Medulla oblongata (tissue), 1 donor: ENCODE data around the gene FNDC10.
"Not testable (repeated sequence)": the region's sequence is repeated elsewhere in the genome, so short reads cannot be mapped to it uniquely, and the experiment has no call there.

Source experiments
- DNase-seq: peaks from one replicate; pipeline ENCODE4 v3.0.0-alpha.2; 2015; ENCODE audit errors: extremely low spot score

Gene FNDC10

GRCh38 chr1:1567152-1567875, 32.6 kb downstream of the FNDC10 start:
- no peak for DNase-seq

- DNase-seq = no peak
Measured at GRCh38 chr1:1565340-1565739, 34.6 kb downstream of the FNDC10 start.

GRCh38 chr1:1564268-1564667, 35.7 kb downstream of the FNDC10 start:
- no peak for DNase-seq

GRCh38 chr1:1563688-1564087, 36.2 kb downstream of the FNDC10 start:
- DNase-seq = no peak

- DNase-seq = no peak
Measured at GRCh38 chr1:1562556-1563195, 37.3 kb downstream of the FNDC10 start.

- no peak for DNase-seq
Measured at GRCh38 chr1:1561801-1562470, 38.0 kb downstream of the FNDC10 start.

- no peak for DNase-seq
Measured at GRCh38 chr1:1560178-1560577, 39.8 kb downstream of the FNDC10 start.

GRCh38 chr1:1559066-1559465, 40.9 kb downstream of the FNDC10 start:
- DNase-seq = no peak

- no peak for DNase-seq
Measured at GRCh38 chr1:1558591-1558990, 41.3 kb downstream of the FNDC10 start.

- not testable (repeated sequence) for DNase-seq
Measured at GRCh38 chr1:1557688-1558087, 42.2 kb downstream of the FNDC10 start.

GRCh38 chr1:1556961-1557360, 43.0 kb downstream of the FNDC10 start:
- not testable (repeated sequence) for DNase-seq

- DNase-seq = no peak
Measured at GRCh38 chr1:1556505-1556904, 43.4 kb downstream of the FNDC10 start.

- DNase-seq = no peak
Measured at GRCh38 chr1:1554926-1555915, 44.7 kb downstream of the FNDC10 start.

- no peak for DNase-seq
Measured at GRCh38 chr1:1554550-1554925, 45.4 kb downstream of the FNDC10 start.

GRCh38 chr1:1553821-1554494, 46.0 kb downstream of the FNDC10 start:
- no peak for DNase-seq

- no peak for DNase-seq
Measured at GRCh38 chr1:1552263-1552639, 47.7 kb downstream of the FNDC10 start.

GRCh38 chr1:1551524-1552262, 48.2 kb downstream of the FNDC10 start:
- no peak for DNase-seq

GRCh38 chr1:1550591-1551432, 49.1 kb downstream of the FNDC10 start:
- DNase-seq = peak; percentile 41

- DNase-seq = no peak
Measured at GRCh38 chr1:1550087-1550486, 49.8 kb downstream of the FNDC10 start.

- no peak for DNase-seq
Measured at GRCh38 chr1:1548591-1548990, 51.3 kb downstream of the FNDC10 start.
